Activated CD4-positive, alpha-beta T cell treated with anti-CD3 and anti-CD28 coated beads for 48 hours (primary cell): ENCODE measurements around the gene ZBTB9.

ENCODE experiments used
- DNase-seq: peaks from one replicate; pipeline ENCODE4 v3.0.0-alpha.2; 2020

Gene ZBTB9, protein sequence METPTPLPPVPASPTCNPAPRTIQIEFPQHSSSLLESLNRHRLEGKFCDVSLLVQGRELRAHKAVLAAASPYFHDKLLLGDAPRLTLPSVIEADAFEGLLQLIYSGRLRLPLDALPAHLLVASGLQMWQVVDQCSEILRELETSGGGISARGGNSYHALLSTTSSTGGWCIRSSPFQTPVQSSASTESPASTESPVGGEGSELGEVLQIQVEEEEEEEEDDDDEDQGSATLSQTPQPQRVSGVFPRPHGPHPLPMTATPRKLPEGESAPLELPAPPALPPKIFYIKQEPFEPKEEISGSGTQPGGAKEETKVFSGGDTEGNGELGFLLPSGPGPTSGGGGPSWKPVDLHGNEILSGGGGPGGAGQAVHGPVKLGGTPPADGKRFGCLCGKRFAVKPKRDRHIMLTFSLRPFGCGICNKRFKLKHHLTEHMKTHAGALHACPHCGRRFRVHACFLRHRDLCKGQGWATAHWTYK

DNA sequence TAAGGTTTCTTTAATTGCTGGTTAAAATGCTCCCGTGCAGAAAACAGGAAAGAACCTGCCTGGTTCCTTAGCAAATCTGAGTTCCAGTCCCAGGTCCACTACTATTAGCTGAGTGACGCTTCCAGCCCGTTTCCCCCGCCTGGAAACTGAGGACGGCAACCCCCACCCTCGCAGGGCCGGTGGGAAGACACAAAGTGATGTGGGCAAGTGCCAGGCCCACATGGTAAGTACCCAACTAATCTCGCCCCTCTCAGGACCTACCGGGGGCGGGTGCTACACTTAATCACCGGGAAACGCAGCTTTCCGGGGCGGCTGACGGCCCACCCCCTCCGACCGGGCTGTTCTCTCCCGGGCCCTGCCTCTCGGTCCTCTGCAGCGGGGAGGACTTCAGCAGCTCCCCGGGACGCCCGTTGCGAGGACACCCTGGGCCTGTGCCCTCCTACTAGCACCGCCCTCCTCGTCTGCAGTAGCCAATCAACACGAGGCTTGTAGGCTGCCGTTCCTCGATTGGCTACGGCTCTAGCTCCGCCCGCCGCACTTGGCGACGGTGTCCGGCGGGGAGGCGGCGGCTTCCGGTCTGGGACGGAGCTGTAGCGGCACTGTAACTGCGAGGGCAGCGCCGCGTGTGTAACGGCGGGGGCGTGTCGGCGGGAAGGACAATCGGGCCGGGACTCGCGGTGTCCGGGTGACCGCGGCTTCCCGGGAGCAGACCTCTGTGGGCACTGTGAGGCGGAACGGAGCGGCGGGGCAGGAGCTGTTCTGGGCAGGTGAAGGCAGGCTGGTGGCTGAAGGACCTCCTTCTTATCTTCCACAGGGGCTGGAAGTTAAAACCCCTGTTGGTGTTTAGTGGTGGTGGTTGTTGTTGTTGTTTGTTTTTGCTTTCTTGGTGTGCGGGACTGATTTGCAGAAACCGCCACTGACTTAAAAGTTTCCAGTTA lies at the start of gene ZBTB9:
TSS of gene ZBTB9 (plus strand) at position 568 of the 938 bp plus-strand sequence. CDS start 525 bp downstream, outside the sequence.
- DNase-seq = peak; percentile 95

DNA sequence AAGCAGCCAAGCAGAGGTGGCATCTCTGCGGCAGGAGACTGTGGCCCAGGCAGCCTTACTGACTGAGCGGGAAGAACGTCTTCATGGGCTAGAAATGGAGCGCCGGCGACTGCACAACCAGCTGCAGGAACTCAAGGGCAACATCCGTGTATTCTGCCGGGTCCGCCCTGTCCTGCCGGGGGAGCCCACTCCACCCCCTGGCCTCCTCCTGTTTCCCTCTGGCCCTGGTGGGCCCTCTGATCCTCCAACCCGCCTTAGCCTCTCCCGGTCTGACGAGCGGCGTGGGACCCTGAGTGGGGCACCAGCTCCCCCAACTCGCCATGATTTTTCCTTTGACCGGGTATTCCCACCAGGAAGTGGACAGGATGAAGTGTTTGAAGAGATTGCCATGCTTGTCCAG lies 49.5 kb upstream of the ZBTB9 start:
- DNase-seq = no peak

DNA sequence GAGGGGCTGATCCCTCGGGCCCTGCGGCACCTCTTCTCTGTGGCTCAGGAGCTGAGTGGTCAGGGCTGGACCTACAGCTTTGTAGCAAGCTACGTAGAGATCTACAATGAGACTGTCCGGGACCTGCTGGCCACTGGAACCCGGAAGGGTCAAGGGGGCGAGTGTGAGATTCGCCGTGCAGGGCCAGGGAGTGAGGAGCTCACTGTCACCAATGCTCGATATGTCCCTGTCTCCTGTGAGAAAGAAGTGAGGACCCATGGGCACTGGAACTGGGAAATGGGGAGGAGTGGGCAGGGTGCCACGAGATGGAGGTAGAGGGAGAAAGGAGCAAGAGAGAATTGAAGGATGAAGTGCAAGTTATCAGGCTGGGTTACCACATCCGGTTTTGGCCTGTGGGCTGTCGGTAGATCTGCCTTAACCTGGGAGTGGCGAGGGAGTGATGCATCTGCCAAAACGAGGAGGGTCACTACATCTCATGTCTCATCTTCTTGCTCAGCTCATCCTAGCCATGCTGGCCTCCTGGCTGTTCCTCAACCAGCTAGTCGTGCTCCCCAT lies 48.9 kb upstream of the ZBTB9 start:
- DNase-seq = no peak

DNA sequence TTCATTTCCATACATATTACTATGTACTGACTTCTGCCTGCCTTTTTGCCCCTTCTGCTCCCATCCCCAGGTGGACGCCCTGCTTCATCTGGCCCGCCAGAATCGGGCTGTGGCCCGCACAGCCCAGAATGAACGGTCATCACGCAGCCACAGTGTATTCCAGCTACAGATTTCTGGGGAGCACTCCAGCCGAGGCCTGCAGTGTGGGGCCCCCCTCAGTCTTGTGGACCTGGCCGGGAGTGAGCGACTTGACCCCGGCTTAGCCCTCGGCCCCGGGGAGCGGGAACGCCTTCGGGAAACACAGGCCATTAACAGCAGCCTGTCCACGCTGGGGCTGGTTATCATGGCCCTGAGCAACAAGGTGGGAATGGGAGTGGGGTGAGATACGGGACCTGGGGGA lies 48.2 kb upstream of the ZBTB9 start:
- no peak for DNase-seq

DNA sequence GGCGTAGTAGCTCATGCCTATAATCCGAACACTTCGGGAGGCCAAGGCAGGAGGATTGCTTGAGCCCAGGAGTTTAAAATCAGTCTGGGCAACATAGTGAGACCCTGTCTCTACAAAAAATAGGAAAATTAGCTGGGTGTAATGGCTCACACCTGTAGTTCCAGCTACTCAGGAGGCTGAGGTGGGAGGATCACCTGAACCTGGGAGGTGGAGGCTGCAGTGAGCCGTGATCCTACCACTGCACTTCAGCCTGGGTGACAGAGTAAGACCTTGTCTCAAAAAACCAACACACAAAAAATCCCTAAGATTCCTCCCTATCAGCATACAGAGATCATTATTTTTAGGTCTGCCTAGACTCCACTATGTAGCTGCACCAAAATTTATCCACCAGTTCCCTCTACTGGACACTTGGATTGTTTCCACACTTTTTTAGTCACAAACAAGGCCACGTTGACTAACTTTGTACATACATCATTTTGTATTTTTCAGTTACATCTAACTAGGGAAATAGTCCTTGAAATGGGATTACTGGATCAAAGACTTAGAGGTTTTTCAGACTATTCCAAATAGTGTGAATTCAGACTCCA lies 47.2 kb upstream of the ZBTB9 start:
- DNase-seq = no peak

DNA sequence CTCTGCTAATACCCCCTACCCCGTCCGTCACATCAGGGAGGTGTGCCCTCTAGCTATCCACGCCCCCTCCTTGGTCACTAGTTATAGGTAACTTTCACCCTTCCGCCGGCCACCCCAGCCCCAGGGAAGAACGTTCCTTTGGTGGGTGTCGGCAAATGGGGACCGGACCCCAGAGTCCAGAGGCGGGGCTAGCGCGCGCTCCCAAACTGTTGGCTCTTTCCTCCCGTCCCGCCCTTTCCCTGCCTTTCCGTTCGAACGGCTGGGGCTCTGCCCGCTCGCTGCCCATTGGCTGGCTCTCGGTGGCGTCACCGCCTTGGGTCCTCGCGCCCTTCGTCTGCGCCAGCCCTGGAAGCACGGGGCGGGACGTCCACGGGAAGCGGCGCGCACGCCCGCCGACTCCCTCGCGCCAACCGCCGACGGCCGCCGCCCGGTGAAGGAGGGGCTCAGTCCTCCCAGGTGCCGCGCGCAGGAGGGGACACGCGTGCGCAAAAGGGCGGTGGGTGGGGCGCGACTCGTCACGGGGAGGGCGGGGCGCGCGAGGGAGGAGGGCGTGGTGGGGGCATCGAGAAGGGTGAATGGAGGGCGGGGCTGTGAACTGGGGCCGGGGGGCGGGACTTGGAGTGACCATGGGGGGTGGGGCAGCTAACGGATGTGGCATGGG lies 44.2 kb upstream of the ZBTB9 start:
- DNase-seq = peak; percentile 98

DNA sequence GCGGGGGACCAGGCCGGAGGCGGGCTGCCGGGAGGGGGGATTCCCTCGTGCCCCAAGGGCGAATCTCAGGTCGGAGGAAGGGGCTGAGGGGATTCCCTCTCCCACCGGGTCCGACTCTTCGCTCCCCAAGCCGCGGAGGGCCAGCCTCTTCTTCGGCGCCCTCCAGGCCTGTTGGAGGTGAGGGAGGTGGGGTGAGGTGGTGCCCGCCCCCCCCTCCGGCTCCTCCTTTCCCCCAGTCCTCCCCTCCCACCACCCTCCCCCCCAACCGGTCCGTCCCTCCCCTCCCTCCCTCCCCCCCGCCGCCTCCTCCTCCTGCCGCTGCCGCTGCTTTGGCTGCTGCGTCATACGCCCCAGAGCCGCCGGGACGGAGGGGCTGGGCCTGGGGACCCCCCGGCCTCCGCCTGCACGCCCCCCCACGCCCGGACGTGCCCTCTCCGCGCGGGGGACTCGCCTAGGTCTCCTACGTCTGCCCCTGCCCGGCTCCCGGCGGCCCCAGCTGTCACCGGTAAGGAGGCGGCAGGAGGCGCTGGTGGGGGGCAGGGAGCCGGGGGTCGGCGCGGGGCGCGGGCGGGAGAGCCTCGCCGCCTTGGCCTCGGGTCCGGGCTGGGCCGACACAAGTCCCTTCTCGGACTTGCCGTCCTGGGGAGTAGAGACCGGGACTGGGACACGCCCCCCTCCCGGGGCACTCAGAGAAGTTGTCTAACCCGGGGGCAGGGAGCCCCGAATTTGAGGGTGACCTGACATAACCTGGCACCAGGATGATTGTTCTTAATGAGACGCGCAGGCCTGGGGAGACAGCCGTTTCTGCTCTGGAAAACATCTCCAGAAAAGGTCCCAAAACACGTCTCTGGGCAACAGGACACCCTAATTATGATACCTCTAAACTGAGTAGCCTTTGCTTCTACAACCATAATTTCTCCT lies 43.4 kb upstream of the ZBTB9 start, which contains the start of gene PHF1:
TSS of gene PHF1 (plus strand) at position 304 of the 921 bp plus-strand sequence. CDS start 1,250 bp downstream, outside the sequence.
- no peak for DNase-seq

DNA sequence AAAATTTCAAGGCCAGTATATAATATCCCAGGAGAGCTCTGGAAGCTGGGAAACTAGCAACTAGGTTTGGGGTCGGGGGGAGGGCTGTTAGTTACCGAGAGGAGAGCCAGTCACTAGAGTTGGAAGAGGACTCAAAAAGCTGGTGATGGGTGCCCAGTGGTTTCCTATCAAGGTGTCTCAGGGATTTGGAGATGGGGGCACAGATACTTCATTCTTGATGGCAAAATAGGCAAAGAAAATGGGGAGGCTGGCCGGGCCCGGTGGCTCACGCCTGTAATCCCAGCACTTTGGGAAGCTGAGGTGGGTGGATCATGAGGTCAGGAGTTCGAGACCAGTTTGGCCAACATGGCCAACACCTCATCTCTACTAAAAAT lies 42.8 kb upstream of the ZBTB9 start:
- no peak for DNase-seq

DNA sequence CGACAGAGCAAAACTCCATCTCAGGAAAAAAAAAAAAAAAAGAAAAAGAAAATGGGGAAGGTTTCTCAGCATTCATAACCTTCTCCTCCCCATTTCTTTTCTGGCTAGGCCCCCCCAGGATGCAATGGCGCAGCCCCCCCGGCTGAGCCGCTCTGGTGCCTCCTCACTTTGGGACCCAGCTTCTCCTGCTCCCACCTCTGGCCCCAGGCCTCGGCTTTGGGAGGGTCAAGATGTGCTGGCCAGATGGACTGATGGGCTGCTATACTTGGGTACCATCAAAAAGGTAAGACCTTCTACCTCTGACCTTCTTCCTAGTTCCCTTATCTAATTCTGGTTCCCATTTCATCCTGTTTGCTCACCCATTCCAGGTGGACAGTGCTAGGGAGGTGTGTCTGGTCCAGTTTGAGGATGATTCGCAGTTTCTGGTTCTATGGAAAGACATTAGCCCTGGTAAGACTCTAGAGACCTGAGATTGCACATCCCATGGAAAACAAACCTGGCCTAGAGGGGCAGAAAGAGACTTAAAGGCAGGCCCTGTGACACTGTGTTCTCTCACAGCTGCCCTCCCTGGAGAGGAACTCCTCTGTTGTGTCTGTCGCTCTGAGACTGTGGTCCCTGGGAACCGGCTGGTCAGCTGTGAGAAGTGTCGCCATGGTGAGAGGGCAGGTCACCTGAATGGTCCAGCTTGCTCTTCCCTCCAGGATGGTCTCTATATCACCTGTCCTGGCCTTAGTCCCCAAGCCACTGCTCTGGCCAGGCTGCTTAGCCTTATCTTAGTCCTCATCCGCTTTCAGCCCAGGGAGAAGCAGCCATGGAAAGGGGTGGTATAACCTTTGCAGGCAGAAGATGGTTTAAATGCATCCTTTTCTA lies 42.0 kb upstream of the ZBTB9 start:
- DNase-seq = no peak

DNA sequence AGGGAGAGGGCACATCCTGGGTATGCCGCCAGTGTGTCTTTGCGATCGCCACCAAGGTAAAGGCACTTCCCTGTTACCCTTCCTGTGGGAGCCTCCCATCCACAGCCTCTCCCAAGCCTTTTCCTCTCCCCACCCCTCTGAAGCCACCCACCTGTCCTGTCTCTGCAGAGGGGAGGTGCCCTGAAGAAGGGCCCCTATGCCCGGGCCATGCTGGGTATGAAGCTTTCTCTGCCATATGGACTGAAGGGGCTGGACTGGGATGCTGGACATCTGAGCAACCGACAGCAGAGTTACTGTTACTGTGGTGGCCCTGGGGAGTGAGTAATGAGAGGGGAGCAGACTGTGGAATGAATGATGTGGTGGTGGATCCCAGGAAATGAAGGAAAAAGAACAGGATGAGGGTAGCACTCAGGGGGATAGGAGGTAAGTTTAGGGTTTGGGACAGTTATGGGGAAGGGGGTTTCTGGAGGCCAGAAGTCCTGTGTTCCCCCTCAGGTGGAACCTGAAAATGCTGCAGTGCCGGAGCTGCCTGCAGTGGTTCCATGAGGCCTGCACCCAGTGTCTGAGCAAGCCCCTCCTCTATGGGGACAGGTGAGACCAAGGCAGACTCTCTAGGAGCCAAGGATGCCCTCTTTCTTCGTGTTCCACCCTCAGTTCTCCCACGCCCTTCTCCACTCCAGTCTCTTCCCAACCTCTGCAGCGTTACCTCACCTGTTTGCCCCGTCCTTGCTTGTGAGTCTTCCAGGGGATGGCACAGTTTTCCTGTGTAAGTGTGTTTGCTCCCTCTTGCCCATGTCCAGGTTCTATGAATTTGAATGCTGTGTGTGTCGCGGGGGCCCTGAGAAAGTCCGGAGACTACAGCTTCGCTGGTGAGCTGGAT lies 40.9 kb upstream of the ZBTB9 start:
- no peak for DNase-seq

DNA sequence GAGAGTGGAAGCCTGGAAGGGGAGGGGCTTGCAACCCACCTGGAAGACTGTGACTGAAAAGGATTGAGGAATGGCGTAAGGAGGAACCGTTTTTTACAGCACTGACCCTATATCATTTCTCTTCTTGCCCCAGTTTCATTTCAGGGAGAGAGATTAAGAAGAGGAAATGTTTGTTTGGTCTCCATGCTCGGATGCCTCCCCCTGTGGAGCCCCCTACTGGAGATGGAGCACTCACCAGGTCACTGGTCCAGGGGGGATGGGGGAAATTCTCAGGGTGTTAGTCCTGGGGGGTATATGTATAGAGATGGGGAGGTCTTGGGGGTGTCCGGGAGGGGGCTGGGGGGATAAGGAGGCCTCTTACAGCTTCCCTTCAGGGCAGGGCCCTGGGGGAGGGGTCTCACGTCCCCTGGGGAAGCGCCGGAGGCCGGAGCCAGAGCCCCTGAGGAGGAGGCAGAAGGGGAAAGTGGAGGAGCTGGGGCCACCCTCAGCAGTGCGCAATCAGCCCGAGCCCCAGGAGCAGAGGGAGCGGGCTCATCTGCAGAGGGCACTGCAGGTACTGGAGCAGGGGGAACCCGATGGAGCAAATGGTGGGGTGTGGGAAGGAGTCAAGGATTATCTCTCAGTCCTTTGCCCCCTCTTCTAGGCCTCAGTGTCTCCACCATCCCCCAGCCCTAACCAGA lies 39.6 kb upstream of the ZBTB9 start:
- peak; percentile 34 for DNase-seq

DNA sequence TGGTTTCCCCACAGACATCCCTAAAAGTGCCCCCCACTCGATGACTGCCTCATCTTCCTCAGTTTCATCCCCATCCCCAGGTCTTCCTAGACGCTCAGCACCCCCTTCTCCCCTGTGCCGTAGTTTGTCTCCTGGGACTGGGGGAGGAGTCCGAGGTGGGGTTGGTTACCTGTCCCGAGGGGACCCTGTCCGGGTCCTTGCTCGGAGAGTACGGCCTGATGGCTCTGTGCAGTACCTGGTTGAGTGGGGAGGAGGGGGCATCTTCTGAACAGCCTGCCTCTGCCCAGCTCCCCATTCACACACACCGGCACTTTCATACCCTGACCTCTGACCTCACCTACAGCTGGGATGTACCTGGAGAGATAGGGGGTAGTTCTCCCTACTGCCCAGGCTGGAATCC lies 38.5 kb upstream of the ZBTB9 start:
- DNase-seq = no peak

DNA sequence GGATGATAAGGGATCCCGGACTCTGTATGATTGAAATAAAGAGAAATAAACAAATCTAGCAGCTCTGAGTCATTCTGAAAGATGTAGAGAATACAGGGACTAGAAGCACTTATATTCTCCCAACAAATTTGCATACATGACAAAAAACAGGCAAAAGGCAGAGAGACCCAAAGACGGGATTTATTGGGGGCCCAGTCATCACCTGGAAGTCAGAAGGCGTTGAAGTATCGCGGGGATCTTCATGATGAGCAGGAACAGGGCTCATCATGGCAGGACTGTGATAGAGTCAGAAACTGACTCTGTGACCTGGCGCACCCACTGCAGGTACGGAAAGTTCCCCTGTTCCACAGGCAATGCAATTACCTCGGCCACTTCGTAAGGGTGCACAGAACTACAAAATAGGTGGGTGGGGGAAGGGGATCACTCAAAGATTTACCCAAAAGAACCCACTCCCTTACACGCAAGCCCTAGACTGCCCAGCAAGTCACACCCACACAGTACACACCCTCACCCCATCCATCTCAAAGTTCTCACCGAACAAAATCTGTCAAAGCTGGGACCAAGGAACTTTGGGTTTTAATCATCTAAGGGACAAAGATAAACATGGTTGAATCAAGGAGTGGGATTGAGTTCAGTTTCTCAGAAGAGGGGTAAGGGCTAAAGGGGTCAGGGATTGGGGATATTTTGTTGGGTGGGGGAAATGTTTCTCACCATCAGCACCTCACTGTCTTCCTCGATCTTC lies 37.8 kb upstream of the ZBTB9 start:
- DNase-seq = peak; percentile 54

DNA sequence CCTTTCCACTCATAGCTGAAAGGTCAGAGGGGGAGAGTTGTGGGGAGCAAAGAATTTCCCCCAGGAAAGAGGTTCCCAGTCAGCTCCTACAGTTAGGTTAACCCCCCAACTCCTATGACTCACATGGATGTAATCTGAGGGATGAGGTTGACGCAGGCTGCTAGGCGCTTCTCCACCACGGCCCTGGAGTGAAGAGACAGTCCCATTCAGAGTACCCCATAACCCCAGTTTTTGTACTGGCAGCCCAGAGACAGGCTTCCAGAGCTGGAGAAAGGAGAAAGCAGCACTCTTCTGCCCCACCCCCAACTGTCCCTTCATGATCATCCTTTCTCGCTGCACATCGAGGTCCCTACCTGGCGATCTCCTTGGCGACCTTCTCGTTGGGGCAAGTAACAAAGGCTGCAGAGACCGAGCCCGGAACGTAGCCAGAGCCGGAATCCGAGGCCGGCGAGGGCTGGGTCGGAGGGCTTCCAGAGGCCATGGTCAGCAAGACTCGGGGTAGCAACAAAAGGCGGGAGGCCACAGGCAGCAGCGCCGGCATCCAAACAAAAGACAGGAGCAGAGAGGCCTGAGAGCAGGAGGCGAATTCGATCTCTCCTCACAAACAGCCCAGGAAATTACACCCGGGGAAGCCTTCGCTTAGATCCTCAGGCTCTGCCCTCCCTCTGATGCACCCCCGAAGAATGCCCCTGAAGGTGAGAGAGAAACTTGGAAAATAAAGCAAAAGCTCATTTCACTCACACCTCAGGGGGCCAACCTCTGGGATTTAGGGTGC lies 37.1 kb upstream of the ZBTB9 start:
- peak; percentile 20 for DNase-seq

DNA sequence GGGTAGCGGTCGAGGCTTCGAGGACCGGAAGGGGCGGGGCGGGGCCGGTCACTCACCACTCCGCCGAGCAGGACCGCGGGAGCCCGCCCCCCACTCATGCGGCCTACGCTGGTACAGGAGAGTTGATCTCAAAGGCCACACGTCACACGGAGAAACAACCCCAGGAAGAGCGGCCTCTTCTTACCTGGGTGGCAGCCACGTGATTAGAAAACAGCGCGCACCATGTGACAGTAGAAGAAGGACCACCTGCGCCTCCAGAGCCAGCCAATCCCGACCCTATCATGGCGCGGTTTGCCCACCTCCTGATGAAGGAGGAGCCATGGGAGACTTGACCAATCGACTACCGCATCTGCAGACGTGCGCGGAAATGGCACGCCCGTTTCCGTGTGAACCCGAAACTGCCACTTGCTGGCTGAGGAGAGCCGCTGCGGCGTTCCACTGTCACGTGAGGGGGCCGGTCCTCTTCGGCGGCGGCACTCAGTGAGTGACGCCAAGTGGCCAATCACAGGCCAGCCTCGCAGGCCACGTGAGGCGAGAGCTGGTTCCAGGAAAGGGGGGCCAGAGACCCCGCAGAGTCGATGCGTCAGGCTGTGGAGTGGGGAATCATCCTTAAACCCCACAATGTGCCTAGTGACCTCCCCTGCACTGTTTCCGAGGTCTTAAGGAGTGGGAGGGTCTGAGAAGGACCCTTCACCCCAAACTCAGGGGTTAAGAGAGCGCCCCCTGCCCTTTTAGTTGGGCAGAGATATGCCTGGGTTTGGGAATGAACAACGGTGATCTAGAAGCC lies 36.3 kb upstream of the ZBTB9 start, which contains the start of gene CUTA:
TSS of gene CUTA (minus strand) at position 205 of the 787 bp plus-strand sequence. CDS start at position 98, 107 bp downstream.
- peak; percentile 99 for DNase-seq
